Esophagus squamous epithelium (tissue), 5 donors: Measurements from ENCODE around the gene DAZAP1. TPM values are rescaled to one million over a fixed set of nuclear protein-coding genes. Genes with fewer than 3 reads are reported as not detected.

ENCODE experiments used
- DNase-seq: peaks from one replicate; lab custom pipeline; 2025; lab: John Stamatoyannopoulos, UW
- H3K27ac ChIP-seq, 4 donors: fragments of 200-600 bp; sonication (generic); one replicate each; pipeline ENCODE4 v1.5.1; 2016 to 2019; ENCODE audit warnings: mild to moderate bottlenecking in 1 of 4
- H3K27me3 ChIP-seq, 4 donors: fragments of 200-600 bp; sonication (generic); 1 replicate in 3 of 4; 2 replicates in 1 of 4; pipeline versions ENCODE4 v1.5.1 to v1.6.0; 2017 to 2021; ENCODE audit warnings: antibody characterized with exemption in 1 of 4
- H3K36me3 ChIP-seq, 3 donors: fragments of 200-600 bp; sonication (generic); one replicate each; pipeline ENCODE4 v1.5.1; 2016 to 2019
- H3K4me1 ChIP-seq, 3 donors: fragments of 200-600 bp; sonication (generic); one replicate each; pipeline ENCODE4 v1.5.1; 2017 to 2019
- H3K4me3 ChIP-seq, 4 donors: fragments of 200-600 bp; sonication (generic); 1 replicate in 3 of 4; 2 replicates in 1 of 4; pipeline ENCODE4 v1.5.1; 2016 to 2019; ENCODE audit warnings: mild to moderate bottlenecking in 2 of 4, moderate library complexity in 1 of 4
- H3K9me3 ChIP-seq, 3 donors: fragments of 200-600 bp; sonication (generic); one replicate each; pipeline ENCODE4 v1.5.1; 2016 to 2019
- CTCF ChIP-seq, 6 experiments: fragments of 450-650 bp in 4 of 6; fragments of 200-600 bp in 2 of 6; sonication (generic) in 2 of 6; IDR thresholded peaks; one replicate each; pipeline ENCODE4 v1.5.1; 2016 to 2019; ENCODE audit warnings: antibody characterized with exemption in 6 of 6, mild to moderate bottlenecking in 4 of 6, moderate library complexity in 4 of 6
- POLR2A ChIP-seq, 4 donors: fragments of 450-650 bp; IDR thresholded peaks; one replicate each; pipeline ENCODE4 v1.6.1; 2017; ENCODE audit warnings: antibody characterized with exemption in 4 of 4, mild to moderate bottlenecking in 4 of 4, moderate library complexity in 3 of 4
- WGBS, 2 donors: methylation state at CpG; one replicate each; pipeline ENCODE4 v1.1.5; 2018; 5-methylcytosine and 5-hydroxymethylcytosine counted together
- intact Hi-C: fragments of 100-400 bp; cut with DNase I; formaldehyde crosslinking; loops from one replicate; pipeline ENCODE4 v1.15.0; 2022
- total RNA-seq, 4 donors: library from RNA; depleted of rRNA; stranded (reverse); fragments of >200 nt; gene quantifications; one replicate each; pipeline ENCODE4 v1.1.0, GENCODE V29; 2016
- donor health status: DM: yes; HTN: yes; CAD: no.

DAZAP1 gene
- total RNA-seq, 4 donors from 2014 or later, result 60.2 to 76.0 (median 69.0) TPM

GRCh38 chr19:1383312-1384084 is 23.9 kb upstream of the DAZAP1 start, which contains the start of gene NDUFS7:
TSS of gene NDUFS7 (plus strand) at chr19:1383907. CDS start at chr19:1383927, 20 bp downstream.
- WGBS, 2 donors, result 0% methylated on average over 7 to 10 of the region's 90 CpGs
- H3K4me1 ChIP-seq, result peaks cover 33 to 55% (median 35%) of the 10 kb centered on the region in 3 donors

GRCh38 chr19:1384085-1384462 is 23.3 kb upstream of the DAZAP1 start:
- intact Hi-C loops, result no loop called here
- Histone ChIP-seq H3K9me3 (no peaks in the 10 kb centered on the region), H3K27me3 (no peaks in the 10 kb centered on the region), H3K27ac (peak overlapping the region; percentile 86 to 94 (median 92)), H3K36me3 (peaks cover 5 to 31% (median 10%) of the 10 kb centered on the region in 3 donors), H3K4me3 (peak overlapping the region; percentile 77 to 93 (median 80)), H3K4me1 (peaks cover 33 to 55% (median 35%) of the 10 kb centered on the region in 3 donors)
- DNase-seq, result no peak
- WGBS, 2 donors, result 8 to 10% methylated on average over 2 to 4 of the region's 23 CpGs
- TF ChIP-seq CTCF (IDR thresholded peaks at IDR 0.05) (no peak), POLR2A (IDR thresholded peaks at IDR 0.05) (no peak)

More at GRCh38 chr19:1383312-1384084, 23.9 kb upstream of the DAZAP1 start, which contains the start of gene NDUFS7:
- H3K27me3 ChIP-seq, result no peaks in the 10 kb centered on the region
- TF ChIP-seq POLR2A (IDR thresholded peaks at IDR 0.05) (peak in 3 of 4 donors; percentile 39 to 75 (median 63)), CTCF (IDR thresholded peaks at IDR 0.05) (peak in 4 of 6 experiments; percentile 25 to 60 (median 48))
- H3K9me3 ChIP-seq, result no peaks in the 10 kb centered on the region
- intact Hi-C loops, result no loop called here
- peak within 1 kb of the TSS; percentile 77 to 93 (median 80) for H3K4me3 ChIP-seq
- H3K27ac ChIP-seq, result peak within 1 kb of the TSS; percentile 86 to 94 (median 92)
- peak; percentile 53 for DNase-seq
- peaks cover under 1 to 25% (median 6%) of the 10 kb centered on the region in 3 donors for H3K36me3 ChIP-seq

- no peak for DNase-seq
- Histone ChIP-seq H3K27ac (peak overlapping the region; percentile 86 to 94 (median 92)), H3K27me3 (no peaks in the 10 kb centered on the region), H3K4me3 (peak overlapping the region; percentile 77 to 93 (median 80)), H3K4me1 (peaks cover 33 to 55% (median 35%) of the 10 kb centered on the region in 3 donors), H3K9me3 (no peaks in the 10 kb centered on the region), H3K36me3 (peaks cover 10 to 36% (median 15%) of the 10 kb centered on the region in 3 donors)
- TF ChIP-seq POLR2A (IDR thresholded peaks at IDR 0.05) (no peak), CTCF (IDR thresholded peaks at IDR 0.05) (no peak)
- intact Hi-C loops, result no loop called here
- 30 to 33% methylated on average over 15 to 17 of the region's 17 CpGs for WGBS, 2 donors
Observed at GRCh38 chr19:1384478-1385110, 22.8 kb upstream of the DAZAP1 start.

GRCh38 chr19:1385816-1386215 is 21.6 kb upstream of the DAZAP1 start:
- intact Hi-C loops, result no loop called here
- WGBS, 2 donors, result 95% methylated on average over 3 of the region's 3 CpGs; no CpG with 5 or more reads in 1 of the 2 donors
- no peak for DNase-seq
- Histone ChIP-seq H3K9me3 (no peaks in the 10 kb centered on the region), H3K4me1 (peaks cover 33 to 55% (median 35%) of the 10 kb centered on the region in 3 donors), H3K36me3 (peaks cover 10 to 49% (median 19%) of the 10 kb centered on the region in 3 donors), H3K27ac (no peak overlapping the region), H3K27me3 (no peaks in the 10 kb centered on the region), H3K4me3 (no peak overlapping the region)
- TF ChIP-seq POLR2A (IDR thresholded peaks at IDR 0.05), result no peak
- no peak for TF ChIP-seq CTCF (IDR thresholded peaks at IDR 0.05)
